Immature natural killer cell (primary cell): ENCODE data around the gene CACNA1B. TPM values are rescaled to one million over a fixed set of nuclear protein-coding genes. Genes with fewer than 3 reads are reported as not detected.

Experiments
- DNase-seq, 3 donors: peaks; one replicate each; pipeline ENCODE4 v3.0.0; 2022; ENCODE audit warnings: mixed read lengths in 1 of 3
- H3K27ac Mint-ChIP-seq, 6 donors: one replicate each; pipeline ENCODE4 v1.8.0; 2020; ENCODE audit warnings: mixed read lengths in 6 of 6, mild to moderate bottlenecking in 5 of 6, inconsistent platforms in 4 of 6, moderate library complexity in 3 of 6
- H3K27me3 Mint-ChIP-seq, 3 donors: one replicate each; pipeline ENCODE4 v1.8.0; 2020 to 2021; ENCODE audit warnings: low read depth in 3 of 3, mild to moderate bottlenecking in 3 of 3, mixed read lengths in 3 of 3, moderate library complexity in 3 of 3, inconsistent platforms in 1 of 3
- H3K36me3 Mint-ChIP-seq, 3 donors: one replicate each; pipeline ENCODE4 v1.8.0; 2020; ENCODE audit warnings: mixed read lengths in 3 of 3, inconsistent platforms in 2 of 3, mild to moderate bottlenecking in 2 of 3
- H3K4me1 Mint-ChIP-seq, 2 donors: one replicate each; pipeline ENCODE4 v1.8.0; 2020; ENCODE audit warnings: inconsistent platforms in 2 of 2, mild to moderate bottlenecking in 2 of 2, mixed read lengths in 2 of 2, moderate library complexity in 1 of 2
- H3K4me3 Mint-ChIP-seq, 5 donors: one replicate each; pipeline ENCODE4 v1.8.0; 2020; ENCODE audit warnings: mild to moderate bottlenecking in 5 of 5, mixed read lengths in 5 of 5, inconsistent platforms in 3 of 5, moderate library complexity in 3 of 5
- H3K9me3 Mint-ChIP-seq, 6 donors: one replicate each; pipeline ENCODE4 v1.8.0; 2020; ENCODE audit warnings: mild to moderate bottlenecking in 6 of 6, mixed read lengths in 6 of 6, inconsistent platforms in 4 of 6, moderate library complexity in 3 of 6
- polyA plus RNA-seq, 3 donors: library from polyadenylated mRNA; unstranded; fragments of 300-500 nt; fragmentation: Illumina TruSeq; gene quantifications; one replicate each; pipeline ENCODE4 v1.2.3, GENCODE V29; 2021

The CACNA1B gene
- polyA plus RNA-seq, 3 donors from 2014 or later: not detected

DNA sequence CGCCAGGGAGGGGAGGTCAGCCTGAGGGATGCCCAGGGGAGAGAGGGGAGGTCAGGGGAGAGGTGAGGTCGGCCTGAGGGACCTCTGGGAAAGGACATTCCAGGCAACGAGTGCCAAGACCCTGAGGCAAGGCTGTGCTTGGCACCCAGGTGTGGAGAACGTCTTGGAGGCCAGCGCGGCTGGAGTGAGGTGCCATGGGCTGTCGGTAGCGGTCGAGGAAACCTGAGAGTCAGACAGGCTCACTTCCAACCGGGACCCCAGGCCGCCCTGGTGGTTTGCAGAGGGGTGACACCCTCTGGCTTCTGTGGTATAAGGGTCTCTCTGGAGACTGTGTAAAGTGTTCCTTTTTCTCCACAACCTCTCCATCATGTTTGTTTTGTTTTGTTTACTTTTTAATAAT, 82.9 kb downstream of the CACNA1B start:
- no peak for DNase-seq
- no peak overlapping the region for H3K27ac Mint-ChIP-seq
- H3K4me3 Mint-ChIP-seq: no peak overlapping the region
- no peaks in the 10 kb centered on the region for H3K9me3 Mint-ChIP-seq
- peaks cover 3 to 8% (median 4%) of the 10 kb centered on the region in 3 donors for H3K27me3 Mint-ChIP-seq
- no peaks in the 10 kb centered on the region for H3K4me1 Mint-ChIP-seq
- H3K36me3 Mint-ChIP-seq: no peaks in the 10 kb centered on the region

DNA sequence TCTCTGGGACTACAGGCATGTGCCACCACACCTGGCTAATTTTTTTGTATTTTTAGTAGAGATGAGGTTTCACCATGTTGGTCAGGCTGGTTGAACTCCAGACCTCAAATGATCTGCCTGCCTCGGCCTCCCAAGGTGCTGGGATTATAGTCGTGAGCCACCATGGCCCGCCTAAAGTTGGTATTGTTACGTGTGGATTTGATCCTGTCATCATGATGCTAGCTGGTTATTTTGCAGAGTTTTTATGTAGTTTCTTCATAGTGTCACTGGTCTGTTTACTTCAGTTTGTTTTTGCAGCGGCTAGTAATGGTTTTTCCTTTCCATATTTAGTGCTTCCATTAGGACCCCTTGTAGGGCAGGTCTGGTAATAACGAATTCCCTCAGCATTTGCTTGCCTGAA, 85.9 kb downstream of the CACNA1B start:
- no peak overlapping the region for H3K27ac Mint-ChIP-seq
- H3K27me3 Mint-ChIP-seq: peaks cover 6 to 7% (median 6%) of the 10 kb centered on the region in 3 donors
- no peaks in the 10 kb centered on the region for H3K36me3 Mint-ChIP-seq
- H3K9me3 Mint-ChIP-seq: no peaks in the 10 kb centered on the region
- no peak for DNase-seq
- H3K4me3 Mint-ChIP-seq: no peak overlapping the region
- no peaks in the 10 kb centered on the region for H3K4me1 Mint-ChIP-seq

DNA sequence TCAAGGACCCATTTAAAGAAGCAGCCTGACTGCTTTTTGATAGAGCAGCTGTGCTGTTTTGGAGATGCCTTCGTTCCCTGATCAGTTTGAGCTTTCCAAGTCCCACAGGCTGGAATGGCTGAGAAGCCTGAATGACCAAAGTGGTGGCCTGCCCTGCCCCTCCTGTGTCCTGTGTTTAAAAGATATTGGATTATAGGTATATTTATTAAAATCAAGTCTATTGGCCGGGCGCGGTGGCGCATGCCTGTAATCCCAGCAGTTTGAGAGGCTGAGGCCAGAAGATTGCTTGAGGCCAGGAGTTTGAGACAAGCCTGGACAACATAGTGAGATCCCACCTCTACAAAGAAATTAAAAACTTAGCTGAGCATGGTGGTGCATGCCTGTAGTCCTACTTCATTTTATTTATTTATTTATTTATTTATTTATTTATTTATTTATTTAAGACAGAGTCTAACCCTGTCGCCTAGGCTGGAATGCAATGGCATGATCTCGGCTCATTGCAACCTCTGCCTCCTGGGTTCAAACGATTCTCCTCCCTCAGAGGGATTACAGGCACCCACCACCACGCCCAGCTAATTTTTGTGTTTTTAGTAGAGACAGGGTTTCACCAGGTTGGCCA, 87.7 kb downstream of the CACNA1B start:
- Mint-ChIP-seq H3K27me3 (peaks cover 6 to 10% (median 7%) of the 10 kb centered on the region in 3 donors), H3K27ac (no peak overlapping the region), H3K4me1 (no peaks in the 10 kb centered on the region), H3K36me3 (no peaks in the 10 kb centered on the region), H3K9me3 (no peaks in the 10 kb centered on the region), H3K4me3 (no peak overlapping the region)
- DNase-seq: no peak

DNA sequence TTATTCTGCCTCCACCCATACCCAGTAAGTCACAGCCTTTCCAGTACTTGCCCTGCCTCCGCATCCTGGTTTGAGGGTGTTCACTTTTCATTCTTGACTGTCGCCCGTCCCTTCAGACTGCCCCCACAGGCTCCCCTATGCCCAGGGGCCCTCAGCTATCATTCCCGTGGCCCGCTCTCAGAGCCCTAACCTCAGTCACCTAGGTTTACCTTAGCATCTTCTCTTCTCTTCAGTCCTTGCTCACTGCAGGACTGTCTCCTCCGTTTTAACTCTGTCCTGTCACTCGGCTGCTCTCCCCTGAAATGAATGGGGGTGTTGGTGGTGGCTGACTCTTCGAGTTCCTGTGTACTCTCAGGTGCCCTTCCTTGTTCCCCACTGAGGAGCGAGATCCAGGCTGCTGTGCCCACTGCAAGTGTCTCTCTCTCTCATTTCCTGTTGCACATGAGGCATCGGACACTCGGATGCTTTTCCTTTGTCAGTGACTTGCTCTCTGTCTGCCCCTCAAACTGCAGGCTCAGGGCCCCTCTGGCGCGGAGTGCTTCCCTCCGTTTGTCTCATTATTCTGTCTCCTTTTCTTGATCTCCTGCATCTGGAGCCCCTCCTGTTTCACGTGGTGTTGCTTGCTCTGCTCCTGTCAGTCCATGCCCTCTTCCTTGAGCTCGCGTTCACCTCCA, 89.8 kb downstream of the CACNA1B start:
- Mint-ChIP-seq H3K27ac (no peak overlapping the region), H3K4me3 (no peak overlapping the region), H3K36me3 (no peaks in the 10 kb centered on the region), H3K4me1 (no peaks in the 10 kb centered on the region), H3K27me3 (peaks cover 2 to 13% (median 7%) of the 10 kb centered on the region in 3 donors), H3K9me3 (no peaks in the 10 kb centered on the region)
- no peak for DNase-seq

DNA sequence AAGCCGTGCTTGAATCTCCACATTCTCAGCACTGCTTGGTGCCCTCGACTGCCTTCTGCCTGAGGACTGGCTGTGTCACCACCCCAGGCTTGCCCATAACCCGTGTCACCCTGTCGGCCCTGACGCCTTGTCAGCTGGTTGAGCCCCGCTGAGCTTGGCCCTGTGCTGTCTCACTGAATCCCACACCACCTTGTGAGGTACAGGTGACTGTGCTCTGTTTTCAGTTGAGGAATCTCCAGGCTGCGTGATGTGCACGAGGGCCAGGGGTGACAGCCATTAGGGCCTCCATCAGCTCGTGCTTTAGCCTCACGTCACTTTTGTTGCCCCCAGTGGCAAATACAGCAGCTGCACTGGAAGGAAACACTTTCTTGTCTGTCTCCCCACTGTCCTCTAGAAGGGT, 90.7 kb downstream of the CACNA1B start:
- H3K27ac Mint-ChIP-seq: no peak overlapping the region

DNA sequence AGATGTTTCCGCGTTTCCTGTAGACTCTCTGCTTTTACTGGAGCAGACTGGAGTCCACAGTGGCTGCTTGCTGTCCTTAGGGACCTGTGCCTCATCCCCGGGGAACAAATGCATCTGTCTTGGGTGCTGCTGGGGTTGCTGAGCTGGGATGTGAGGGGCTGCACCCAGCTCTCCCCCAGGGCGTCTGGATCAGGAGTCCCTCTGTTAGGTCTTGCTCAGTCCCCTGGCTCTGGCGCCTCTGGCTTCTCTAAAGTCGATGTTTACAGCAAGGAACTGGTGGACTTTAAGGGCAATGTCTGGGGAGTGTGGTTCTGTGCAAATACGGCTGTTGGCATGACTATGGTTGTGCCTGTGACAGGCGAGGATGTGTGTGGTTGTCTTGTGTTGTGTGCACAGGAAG, 91.4 kb downstream of the CACNA1B start:
- DNase-seq: no peak
- H3K4me3 Mint-ChIP-seq: no peak overlapping the region
- no peaks in the 10 kb centered on the region for H3K9me3 Mint-ChIP-seq
- H3K27ac Mint-ChIP-seq: no peak overlapping the region
- peaks cover 2 to 12% (median 5%) of the 10 kb centered on the region in 3 donors for H3K27me3 Mint-ChIP-seq
- no peaks in the 10 kb centered on the region for H3K36me3 Mint-ChIP-seq
- no peaks in the 10 kb centered on the region for H3K4me1 Mint-ChIP-seq

More for the DNA sequence above, 90.7 kb downstream of the CACNA1B start:
- no peak for DNase-seq
- Mint-ChIP-seq H3K4me3 (no peak overlapping the region), H3K4me1 (no peaks in the 10 kb centered on the region), H3K27me3 (peaks cover 2 to 16% (median 5%) of the 10 kb centered on the region in 3 donors), H3K36me3 (no peaks in the 10 kb centered on the region), H3K9me3 (no peaks in the 10 kb centered on the region)

DNA sequence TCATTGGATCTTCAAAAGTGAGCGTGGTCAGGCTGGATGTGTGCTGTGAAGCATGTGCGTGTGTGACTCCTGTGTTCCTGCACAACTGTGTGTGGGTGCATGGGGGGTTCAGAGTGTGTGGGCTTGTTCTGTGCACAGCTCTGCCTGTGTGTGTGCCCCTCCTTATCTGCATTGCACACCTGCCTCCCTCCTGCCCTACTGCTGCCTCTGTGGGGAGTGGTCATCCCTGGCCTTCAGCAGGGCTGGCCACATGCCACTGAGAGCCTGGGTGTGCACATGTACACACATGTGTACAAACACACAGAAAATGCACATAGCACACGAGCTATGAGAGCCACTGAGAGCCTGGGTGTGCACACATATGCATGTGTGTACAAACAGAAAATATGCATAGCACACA, 92.1 kb downstream of the CACNA1B start:
- H3K27ac Mint-ChIP-seq: no peak overlapping the region
- H3K4me1 Mint-ChIP-seq: no peaks in the 10 kb centered on the region
- no peak overlapping the region for H3K4me3 Mint-ChIP-seq
- no peaks in the 10 kb centered on the region for H3K9me3 Mint-ChIP-seq
- H3K36me3 Mint-ChIP-seq: no peaks in the 10 kb centered on the region
- DNase-seq: no peak
- peaks cover 2 to 13% (median 5%) of the 10 kb centered on the region in 3 donors for H3K27me3 Mint-ChIP-seq

DNA sequence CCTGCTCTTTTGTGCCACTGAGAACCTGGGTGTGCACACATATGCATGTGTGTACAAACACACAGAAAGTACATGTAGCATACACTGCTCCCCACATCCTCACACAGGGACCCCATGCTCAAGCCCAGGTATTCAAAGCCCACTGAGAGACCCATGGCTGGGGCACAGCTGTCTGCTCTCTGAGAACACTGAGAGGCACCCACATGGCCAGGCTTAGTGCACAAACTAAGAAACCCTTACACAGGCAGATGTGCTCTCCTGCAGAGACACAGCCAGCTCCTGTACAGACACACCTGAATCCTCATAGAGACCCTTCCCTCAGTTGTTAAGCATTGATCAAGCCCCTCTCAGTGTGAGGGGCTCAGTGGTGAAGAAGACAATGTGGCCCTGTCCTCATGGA, 92.5 kb downstream of the CACNA1B start:
- Mint-ChIP-seq H3K4me1 (no peaks in the 10 kb centered on the region), H3K4me3 (no peak overlapping the region), H3K27me3 (peaks cover 2 to 13% (median 5%) of the 10 kb centered on the region in 3 donors), H3K36me3 (no peaks in the 10 kb centered on the region), H3K27ac (no peak overlapping the region), H3K9me3 (no peaks in the 10 kb centered on the region)
- DNase-seq: no peak

DNA sequence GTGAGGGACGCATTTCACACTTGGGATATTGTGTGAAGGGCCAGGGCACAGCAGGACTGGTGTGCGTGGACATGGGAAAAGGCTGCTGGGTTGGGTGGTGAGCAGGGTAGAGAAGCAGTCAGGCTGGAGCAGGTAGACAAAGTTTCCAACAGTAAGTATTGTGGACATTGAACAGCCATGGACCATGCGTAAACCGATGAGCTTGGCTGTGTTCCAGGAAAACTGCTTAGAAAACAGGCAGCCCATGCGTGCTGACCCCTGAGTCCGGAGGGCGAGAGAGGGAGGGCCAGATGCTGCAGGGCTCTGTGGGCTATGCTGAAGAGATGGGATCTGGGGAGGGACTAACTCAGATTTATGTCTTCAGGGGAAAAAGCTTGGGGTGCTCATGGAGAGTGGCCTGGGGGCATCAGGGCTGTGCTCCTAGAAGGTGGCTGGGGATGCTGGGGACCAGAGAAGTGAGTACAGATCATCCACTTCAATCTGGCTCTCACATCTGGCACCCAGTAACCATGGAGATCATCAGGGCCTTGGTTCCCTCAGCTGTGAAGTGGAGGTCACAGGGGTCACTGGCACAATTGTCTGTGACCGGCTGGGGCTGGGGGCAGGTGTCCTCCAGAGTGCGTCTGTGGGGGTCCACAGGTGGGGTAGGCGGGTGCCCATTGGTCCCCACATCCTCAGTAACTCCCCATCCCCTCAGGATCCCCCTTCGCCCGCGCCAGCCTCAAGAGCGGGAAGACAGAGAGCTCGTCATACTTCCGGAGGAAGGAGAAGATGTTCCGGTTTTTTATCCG, 93.3 kb downstream of the CACNA1B start:
- no peaks in the 10 kb centered on the region for H3K36me3 Mint-ChIP-seq
- no peak for DNase-seq
- no peak overlapping the region for H3K27ac Mint-ChIP-seq
- H3K4me3 Mint-ChIP-seq: no peak overlapping the region
- peaks cover 2 to 13% (median 5%) of the 10 kb centered on the region in 3 donors for H3K27me3 Mint-ChIP-seq
- H3K9me3 Mint-ChIP-seq: no peaks in the 10 kb centered on the region
- H3K4me1 Mint-ChIP-seq: no peaks in the 10 kb centered on the region

DNA sequence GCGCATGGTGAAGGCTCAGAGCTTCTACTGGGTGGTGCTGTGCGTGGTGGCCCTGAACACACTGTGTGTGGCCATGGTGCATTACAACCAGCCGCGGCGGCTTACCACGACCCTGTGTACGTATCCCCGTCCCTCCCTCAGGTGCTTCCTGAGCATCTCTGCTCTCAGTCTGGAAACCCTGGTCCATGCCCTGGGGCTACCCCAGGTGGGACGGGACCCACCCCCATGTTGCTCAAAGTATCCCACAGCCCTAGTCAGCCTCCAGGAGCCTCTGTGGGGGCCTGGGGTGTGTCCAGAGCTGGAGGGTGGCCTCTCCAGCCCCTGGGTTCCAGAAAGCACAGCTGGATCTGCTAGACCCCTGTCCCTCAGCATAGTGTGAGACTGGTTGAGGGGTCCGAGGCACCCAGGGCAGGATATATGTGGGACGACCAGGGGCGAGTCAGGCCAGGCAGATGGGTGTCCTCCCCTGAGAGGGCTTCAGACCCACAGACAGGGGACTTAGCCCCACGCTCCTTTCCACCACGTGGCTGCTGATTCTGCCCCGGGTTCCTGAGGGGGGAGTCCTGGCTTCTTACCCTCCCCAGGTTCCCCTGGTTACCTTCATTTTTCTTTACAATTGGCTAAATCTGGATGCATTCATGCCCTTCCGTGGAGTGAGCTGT, 94.0 kb downstream of the CACNA1B start:
- H3K27ac Mint-ChIP-seq: no peak overlapping the region
- H3K36me3 Mint-ChIP-seq: no peaks in the 10 kb centered on the region
- H3K9me3 Mint-ChIP-seq: no peaks in the 10 kb centered on the region
- no peak for DNase-seq
- H3K27me3 Mint-ChIP-seq: peaks cover 2 to 13% (median 5%) of the 10 kb centered on the region in 3 donors
- no peaks in the 10 kb centered on the region for H3K4me1 Mint-ChIP-seq
- no peak overlapping the region for H3K4me3 Mint-ChIP-seq

DNA sequence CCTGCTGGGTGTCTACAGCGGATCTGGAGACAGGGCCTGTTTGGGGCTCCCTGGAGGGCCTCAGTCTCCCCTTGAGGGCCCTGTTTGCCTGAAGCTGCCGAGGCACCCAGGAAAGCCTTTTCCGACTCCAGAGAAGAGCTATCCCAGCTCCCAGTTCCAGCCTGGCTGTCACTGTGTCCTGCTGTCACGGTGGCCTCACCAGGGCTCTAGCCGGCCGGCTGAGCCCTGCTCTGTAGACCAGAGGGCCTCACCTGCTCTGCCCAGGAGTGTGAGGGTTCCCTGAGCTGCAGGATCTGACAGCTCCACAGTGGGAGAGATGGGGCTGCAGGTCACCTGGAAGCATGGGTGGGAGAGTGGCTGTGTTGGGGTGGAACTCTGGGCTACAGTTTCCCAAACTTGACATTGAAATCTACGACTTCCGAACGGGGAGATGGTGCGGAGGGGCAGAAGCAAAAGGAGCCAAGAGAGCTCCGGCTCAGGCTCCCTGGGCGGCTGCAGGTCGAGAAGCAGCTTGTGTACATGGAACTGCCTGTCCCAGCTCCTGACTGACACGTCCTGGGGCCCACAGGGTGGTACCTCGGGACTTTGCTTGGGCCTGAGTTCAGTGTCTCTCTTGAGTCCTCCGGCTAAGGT, 94.9 kb downstream of the CACNA1B start:
- H3K4me1 Mint-ChIP-seq: no peaks in the 10 kb centered on the region
- no peak overlapping the region for H3K4me3 Mint-ChIP-seq
- H3K27ac Mint-ChIP-seq: no peak overlapping the region
- H3K9me3 Mint-ChIP-seq: no peaks in the 10 kb centered on the region
- DNase-seq: no peak
- peaks cover 0 to 13% (median 5%) of the 10 kb centered on the region in 3 donors for H3K27me3 Mint-ChIP-seq
- no peaks in the 10 kb centered on the region for H3K36me3 Mint-ChIP-seq

DNA sequence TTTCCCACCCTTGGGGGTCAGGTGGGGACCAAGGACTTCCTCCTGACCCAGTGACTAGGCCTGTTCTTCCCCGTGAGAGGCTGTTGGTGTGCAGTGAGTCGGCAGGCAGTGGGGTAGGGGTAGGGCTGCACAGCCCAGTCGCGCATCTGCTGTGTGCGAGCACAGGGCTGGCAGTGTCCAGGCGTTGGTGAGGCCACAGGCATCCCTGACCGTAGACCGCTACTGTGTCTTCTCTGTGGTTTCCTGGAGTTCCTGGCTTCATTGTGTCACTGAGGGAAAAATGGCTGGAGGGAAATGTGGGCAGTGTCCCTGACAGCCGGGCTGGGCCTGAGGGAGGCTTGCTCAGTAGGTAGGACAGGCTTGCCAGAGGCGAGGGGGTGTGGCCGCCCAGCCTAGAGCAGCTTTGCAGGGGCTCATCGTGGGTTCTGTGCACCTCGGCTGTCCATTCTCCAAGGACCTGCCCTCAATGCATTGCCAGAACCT, 95.4 kb downstream of the CACNA1B start:
- H3K9me3 Mint-ChIP-seq: no peaks in the 10 kb centered on the region
- DNase-seq: no peak
- no peaks in the 10 kb centered on the region for H3K36me3 Mint-ChIP-seq
- H3K4me1 Mint-ChIP-seq: no peaks in the 10 kb centered on the region
- no peak overlapping the region for H3K4me3 Mint-ChIP-seq
- no peak overlapping the region for H3K27ac Mint-ChIP-seq
- H3K27me3 Mint-ChIP-seq: peaks cover 0 to 13% (median 2%) of the 10 kb centered on the region in 3 donors

DNA sequence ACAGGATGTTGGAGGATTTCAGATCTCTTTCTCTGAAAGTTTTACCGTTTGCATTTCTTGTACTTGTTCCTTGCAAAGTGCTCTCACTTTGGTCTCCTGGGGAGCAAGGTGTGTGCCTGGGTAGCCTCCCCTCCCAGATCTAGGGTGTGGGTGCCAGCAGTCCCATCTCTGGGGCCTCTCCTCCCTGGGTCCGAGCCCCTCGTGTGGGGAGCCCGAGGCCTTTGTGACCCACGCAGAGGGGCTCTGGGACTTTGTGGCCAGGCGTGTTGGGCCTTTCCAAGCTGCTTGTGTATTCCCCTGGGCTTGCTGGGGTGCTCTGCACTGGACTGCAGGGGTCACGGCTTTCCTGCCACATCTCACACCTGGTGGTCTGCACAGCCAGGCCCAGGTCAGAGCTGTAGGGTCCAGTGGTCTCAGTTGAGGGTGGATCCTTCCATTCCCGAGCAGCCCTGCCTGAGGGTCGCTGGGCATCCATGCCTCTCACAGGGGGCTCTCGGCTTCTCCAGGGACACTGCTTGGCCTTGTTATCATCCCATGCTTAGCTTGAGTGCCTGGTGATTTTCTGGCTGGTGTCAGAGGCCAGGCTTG, 96.3 kb downstream of the CACNA1B start:
- no peak overlapping the region for H3K27ac Mint-ChIP-seq
- no peak for DNase-seq
- peaks cover 0 to 13% (median 2%) of the 10 kb centered on the region in 3 donors for H3K27me3 Mint-ChIP-seq
- H3K36me3 Mint-ChIP-seq: no peaks in the 10 kb centered on the region
- H3K4me3 Mint-ChIP-seq: no peak overlapping the region
- no peaks in the 10 kb centered on the region for H3K9me3 Mint-ChIP-seq
- H3K4me1 Mint-ChIP-seq: no peaks in the 10 kb centered on the region
